ENCODE results near the gene SNX14. TPM values are rescaled to one million over a fixed set of nuclear protein-coding genes. Genes with fewer than 3 reads are reported as not detected.

SNX14 gene
- total and polyA plus RNA-seq, 2 of the 13 experiments (the other 11 are each of a cell fraction or from before 2014, with no cell fraction given), result 83.5 to 112 TPM

DNA sequence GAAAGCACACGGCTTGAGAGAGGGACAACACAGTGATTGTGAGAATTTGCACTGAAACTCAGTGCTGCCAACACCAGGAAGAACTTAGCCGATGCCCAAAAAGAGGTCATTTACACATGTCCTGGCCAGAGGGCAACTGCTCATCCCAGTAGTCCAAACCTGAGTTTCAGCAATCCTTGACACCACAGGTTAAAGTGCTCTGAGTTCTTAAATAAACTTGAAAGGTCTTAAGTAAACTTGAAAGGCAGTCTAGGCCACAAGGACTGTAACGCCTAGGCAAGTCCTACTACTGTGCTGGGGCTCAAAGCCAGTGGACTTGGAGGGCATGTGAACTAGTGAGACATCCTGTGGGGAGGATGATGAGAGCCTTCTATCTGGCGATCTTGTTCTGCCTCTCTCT, 14.1 kb downstream of the SNX14 start:
- H3K4me3 ChIP-seq (replicated peaks in 1 of 3; ENCODE audit: insufficient read depth in 1 of 3, low read depth in 2 of 3, low read length in 3 of 3), result no peak overlapping the region
- H3K27ac ChIP-seq (ENCODE audit: extremely low read length, insufficient read depth, low read length), result peak overlapping the region; percentile 45
- H3K9me3 ChIP-seq (ENCODE audit: low read length), result peaks cover 13% of the 10 kb centered on the region; the same call in 1 of the 2 replicates
- FAIRE-seq, result no peak
- H3K79me2 ChIP-seq (ENCODE audit: insufficient read depth, low read length), result peaks cover 77% of the 10 kb centered on the region
- BruUV-seq (replicated peaks), result no TSS peak
- ChIA-PET POLR2A (no interaction called here), CTCF (ENCODE audit: low intra/inter-chr PET ratio, low total read pairs) (no interaction called here)
- in situ Hi-C loops (cut with HindIII; ENCODE audit: extremely low pct_ligation_motif_present, low pct_unique_long_range_greater_than_20kb), result no loop called here
- peaks cover 14% of the 10 kb centered on the region; the same call in 1 of the 2 replicates for H4K20me1 ChIP-seq (ENCODE audit: insufficient read depth, low read length)
- WGBS (ENCODE audit: low lambda C conversion rate), result 81% methylated on average over 4 of the region's 4 CpGs
- peaks cover 54% of the 10 kb centered on the region for H3K4me1 ChIP-seq (ENCODE audit: insufficient read depth, low read length)
- H3K27me3 ChIP-seq (ENCODE audit: control insufficient read depth in 1 of 2, insufficient read depth in 2 of 2, low read length in 2 of 2), result no peaks in the 10 kb centered on the region
- peak; percentile 22; the same call in 1 of the 2 replicates for TF ChIP-seq HNF4A (CRISPR knock-in tag; IDR thresholded peaks at IDR 0.05)
- TF ChIP-seq, protein P1, sequence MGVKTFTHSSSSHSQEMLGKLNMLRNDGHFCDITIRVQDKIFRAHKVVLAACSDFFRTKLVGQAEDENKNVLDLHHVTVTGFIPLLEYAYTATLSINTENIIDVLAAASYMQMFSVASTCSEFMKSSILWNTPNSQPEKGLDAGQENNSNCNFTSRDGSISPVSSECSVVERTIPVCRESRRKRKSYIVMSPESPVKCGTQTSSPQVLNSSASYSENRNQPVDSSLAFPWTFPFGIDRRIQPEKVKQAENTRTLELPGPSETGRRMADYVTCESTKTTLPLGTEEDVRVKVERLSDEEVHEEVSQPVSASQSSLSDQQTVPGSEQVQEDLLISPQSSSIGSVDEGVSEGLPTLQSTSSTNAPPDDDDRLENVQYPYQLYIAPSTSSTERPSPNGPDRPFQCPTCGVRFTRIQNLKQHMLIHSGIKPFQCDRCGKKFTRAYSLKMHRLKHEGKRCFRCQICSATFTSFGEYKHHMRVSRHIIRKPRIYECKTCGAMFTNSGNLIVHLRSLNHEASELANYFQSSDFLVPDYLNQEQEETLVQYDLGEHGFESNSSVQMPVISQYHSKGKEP (CRISPR knock-in tag; IDR thresholded peaks at IDR 0.05), result no peak
- intact Hi-C loops (cut with micrococcal nuclease; ENCODE audit: unreplicated experiment), result no loop called here
- no peaks in the 10 kb centered on the region for H3K36me3 ChIP-seq (replicated peaks in 1 of 2; ENCODE audit: control insufficient read depth in 1 of 2, insufficient read depth in 2 of 2, low read length in 2 of 2)
- DNase-seq (ENCODE audit: low spot score), result no peak
- no peak overlapping the region for H2AFZ ChIP-seq (ENCODE audit: low read length)
- ATAC-seq, result peak; percentile 35
- no peak overlapping the region for H3K4me2 ChIP-seq (ENCODE audit: low read depth, low read length)
- 0 out of 2 replicates have a peak overlapping the region, but pooled peaks have one; percentile 14 for H3K9ac ChIP-seq (ENCODE audit: insufficient read depth, low read depth, low read length)

DNA sequence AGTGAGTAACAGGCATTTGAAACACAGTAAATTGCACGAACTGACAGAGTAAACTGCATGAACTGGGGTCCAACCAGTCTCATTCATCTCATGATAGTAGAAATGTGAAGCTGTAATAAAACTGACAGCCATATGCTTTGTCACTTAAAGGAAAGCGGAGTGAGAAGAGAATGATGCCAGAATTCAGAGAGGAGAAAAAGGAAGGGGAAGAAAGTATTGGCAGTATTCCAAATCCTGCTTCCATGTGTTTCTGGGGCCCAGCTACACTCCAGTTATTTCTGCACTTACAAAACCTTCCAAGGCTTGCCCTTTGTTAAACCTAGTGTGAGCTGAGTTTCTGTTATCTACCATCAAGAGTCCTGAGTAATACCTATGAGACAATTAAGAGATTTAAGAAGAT, 17.2 kb downstream of the SNX14 start:
- Histone ChIP-seq H4K20me1 (ENCODE audit: insufficient read depth, low read length) (peaks cover 14% of the 10 kb centered on the region), H3K79me2 (ENCODE audit: insufficient read depth, low read length) (peaks cover 74% of the 10 kb centered on the region), H3K9me3 (ENCODE audit: low read length) (no peaks in the 10 kb centered on the region), H3K4me1 (ENCODE audit: insufficient read depth, low read length) (peaks cover 49% of the 10 kb centered on the region), H3K9ac (ENCODE audit: insufficient read depth, low read depth, low read length) (no peak overlapping the region), H3K36me3 (replicated peaks in 1 of 2; ENCODE audit: control insufficient read depth in 1 of 2, insufficient read depth in 2 of 2, low read length in 2 of 2) (peaks cover 0 to 6% of the 10 kb centered on the region in 2 experiments; a peak in 2 of 5 replicates), H2AFZ (ENCODE audit: low read length) (no peak overlapping the region), H3K4me2 (ENCODE audit: low read depth, low read length) (no peak overlapping the region), H3K27ac (ENCODE audit: extremely low read length, insufficient read depth, low read length) (no peak overlapping the region), H3K27me3 (ENCODE audit: control insufficient read depth in 1 of 2, insufficient read depth in 2 of 2, low read length in 2 of 2) (no peaks in the 10 kb centered on the region), H3K4me3 (replicated peaks in 1 of 3; ENCODE audit: insufficient read depth in 1 of 3, low read depth in 2 of 3, low read length in 3 of 3) (no peak overlapping the region)
- 89% methylated on average over 2 of the region's 2 CpGs for WGBS (ENCODE audit: low lambda C conversion rate)
- ATAC-seq (no peak), DNase-seq (ENCODE audit: low spot score) (no peak), FAIRE-seq (no peak)
- in situ Hi-C loops (cut with HindIII; ENCODE audit: extremely low pct_ligation_motif_present, low pct_unique_long_range_greater_than_20kb) (no loop called here), intact Hi-C loops (cut with micrococcal nuclease; ENCODE audit: unreplicated experiment) (no loop called here)
- no TSS peak for BruUV-seq (replicated peaks)
- ChIA-PET POLR2A (no interaction called here), CTCF (ENCODE audit: low intra/inter-chr PET ratio, low total read pairs) (no interaction called here)
- TF ChIP-seq ZNF615 (CRISPR knock-in tag; IDR thresholded peaks at IDR 0.05; ENCODE audit: borderline replicate concordance) (no peak), ZSCAN12 (CRISPR knock-in tag; IDR thresholded peaks at IDR 0.05) (no peak), ZNF253 (CRISPR knock-in tag; IDR thresholded peaks at IDR 0.05; ENCODE audit: borderline replicate concordance) (no peak), KDM6A (CRISPR knock-in tag; IDR thresholded peaks at IDR 0.05; ENCODE audit: low read depth) (no peak)
- TF ChIP-seq, protein P2, sequence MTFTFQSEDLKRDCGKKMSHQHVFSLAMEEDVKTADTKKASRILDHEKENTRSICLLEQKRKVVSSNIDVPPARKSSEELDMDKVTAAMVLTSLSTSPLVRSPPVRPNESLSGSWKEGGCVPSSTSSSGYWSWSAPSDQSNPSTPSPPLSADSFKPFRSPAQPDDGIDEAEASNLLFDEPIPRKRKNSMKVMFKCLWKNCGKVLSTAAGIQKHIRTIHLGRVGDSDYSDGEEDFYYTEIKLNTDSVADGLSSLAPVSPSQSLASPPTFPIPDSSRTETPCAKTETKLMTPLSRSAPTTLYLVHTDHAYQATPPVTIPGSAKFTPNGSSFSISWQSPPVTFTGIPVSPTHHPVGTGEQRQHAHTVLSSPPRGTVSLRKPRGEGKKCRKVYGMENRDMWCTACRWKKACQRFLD (CRISPR knock-in tag; IDR thresholded peaks at IDR 0.05; ENCODE audit: borderline replicate concordance), result no peak
- TF ChIP-seq, protein P3, sequence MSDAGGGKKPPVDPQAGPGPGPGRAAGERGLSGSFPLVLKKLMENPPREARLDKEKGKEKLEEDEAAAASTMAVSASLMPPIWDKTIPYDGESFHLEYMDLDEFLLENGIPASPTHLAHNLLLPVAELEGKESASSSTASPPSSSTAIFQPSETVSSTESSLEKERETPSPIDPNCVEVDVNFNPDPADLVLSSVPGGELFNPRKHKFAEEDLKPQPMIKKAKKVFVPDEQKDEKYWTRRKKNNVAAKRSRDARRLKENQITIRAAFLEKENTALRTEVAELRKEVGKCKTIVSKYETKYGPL (CRISPR knock-in tag; IDR thresholded peaks at IDR 0.05), result no peak
- TF ChIP-seq, protein P4, sequence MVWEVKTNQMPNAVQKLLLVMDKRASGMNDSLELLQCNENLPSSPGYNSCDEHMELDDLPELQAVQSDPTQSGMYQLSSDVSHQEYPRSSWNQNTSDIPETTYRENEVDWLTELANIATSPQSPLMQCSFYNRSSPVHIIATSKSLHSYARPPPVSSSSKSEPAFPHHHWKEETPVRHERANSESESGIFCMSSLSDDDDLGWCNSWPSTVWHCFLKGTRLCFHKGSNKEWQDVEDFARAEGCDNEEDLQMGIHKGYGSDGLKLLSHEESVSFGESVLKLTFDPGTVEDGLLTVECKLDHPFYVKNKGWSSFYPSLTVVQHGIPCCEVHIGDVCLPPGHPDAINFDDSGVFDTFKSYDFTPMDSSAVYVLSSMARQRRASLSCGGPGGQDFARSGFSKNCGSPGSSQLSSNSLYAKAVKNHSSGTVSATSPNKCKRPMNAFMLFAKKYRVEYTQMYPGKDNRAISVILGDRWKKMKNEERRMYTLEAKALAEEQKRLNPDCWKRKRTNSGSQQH (CRISPR knock-in tag; IDR thresholded peaks at IDR 0.05; ENCODE audit: low read depth), result no peak

All from HepG2 (cell line).